ENCODE data around the gene HMX1. TPM values are rescaled to one million over a fixed set of nuclear protein-coding genes. Genes with fewer than 3 reads are reported as not detected.

Gene HMX1
- total and polyA plus RNA-seq, 12 donors: 2.7 TPM; not detected in 11

- peaks cover 83% of the 10 kb centered on the region for H3K27me3 ChIP-seq
- no peak for TF ChIP-seq POLR2A (IDR thresholded peaks at IDR 0.05)
- no peak for TF ChIP-seq CTCF (IDR thresholded peaks at IDR 0.05)
- 19 to 25% (median 24%) methylated on average over 2 to 16 of the region's 16 CpGs for WGBS, 4 donors
Observed at GRCh38 chr4:8869002-8869897, 2.4 kb downstream of the HMX1 start.

GRCh38 chr4:8868321-8869001 is 3.2 kb downstream of the HMX1 start:
- no peaks in the 10 kb centered on the region for H3K9me3 ChIP-seq (replicated peaks in 1 of 3)
- DNase-seq: no peak
- H3K27me3 ChIP-seq: peaks cover 83% of the 10 kb centered on the region
- no peak for TF ChIP-seq POLR2A (IDR thresholded peaks at IDR 0.05)
- TF ChIP-seq CTCF (IDR thresholded peaks at IDR 0.05): no peak
- H3K4me3 ChIP-seq: no peak overlapping the region
- WGBS, 4 donors: 18 to 27% (median 20%) methylated on average over 16 to 22 of the region's 22 CpGs
- H3K27ac ChIP-seq: no peak overlapping the region
- no peaks in the 10 kb centered on the region for H3K36me3 ChIP-seq (replicated peaks in 1 of 2)
- no peaks in the 10 kb centered on the region for H3K4me1 ChIP-seq (replicated peaks in 1 of 2)
- intact Hi-C loops (cut with DNase I): no loop called here

More at GRCh38 chr4:8869002-8869897, 2.4 kb downstream of the HMX1 start:
- Histone ChIP-seq H3K4me1 (replicated peaks in 1 of 2) (no peaks in the 10 kb centered on the region), H3K36me3 (replicated peaks in 1 of 2) (no peaks in the 10 kb centered on the region), H3K4me3 (no peak overlapping the region), H3K9me3 (replicated peaks in 1 of 3) (no peaks in the 10 kb centered on the region), H3K27ac (no peak overlapping the region)
- intact Hi-C loops (cut with DNase I): no loop called here
- no peak for DNase-seq

- intact Hi-C loops (cut with DNase I): no loop called here
- no peak for DNase-seq
- no peak overlapping the region for H3K4me3 ChIP-seq
- peaks cover 83% of the 10 kb centered on the region for H3K27me3 ChIP-seq
- no peaks in the 10 kb centered on the region for H3K9me3 ChIP-seq (replicated peaks in 1 of 3)
- no peaks in the 10 kb centered on the region for H3K36me3 ChIP-seq (replicated peaks in 1 of 2)
- no peak overlapping the region for H3K27ac ChIP-seq
- no peaks in the 10 kb centered on the region for H3K4me1 ChIP-seq (replicated peaks in 1 of 2)
- WGBS, 4 donors: 1 to 3% (median 1%) methylated on average over 23 to 90 of the region's 90 CpGs
- TF ChIP-seq POLR2A (IDR thresholded peaks at IDR 0.05) (no peak), CTCF (IDR thresholded peaks at IDR 0.05) (no peak)
Observed at GRCh38 chr4:8867624-8868320, 3.9 kb downstream of the HMX1 start.
